ENCODE results near the gene XAB2.

- TF ChIP-seq CTCF (IDR thresholded peaks at IDR 0.05) (no peak), POLR2A (IDR thresholded peaks at IDR 0.05) (no peak), EP300 (IDR thresholded peaks at IDR 0.05; ENCODE audit: low read depth) (no peak)
Measured at GRCh38 chr19:7670790-7671189, 41.4 kb upstream of the XAB2 start.

All from transverse colon (tissue), 3 donors.